ENCODE results near the gene TYRP1.

TYRP1 gene

GRCh38 chr9:12693141-12693540 is at the start of gene TYRP1:
TSS of gene TYRP1 (plus strand) at chr9:12693385. CDS start at chr9:12693997, 612 bp downstream.
- TF ChIP-seq CTCF (IDR thresholded peaks at IDR 0.05; ENCODE audit: control insufficient read depth, insufficient read depth, low read depth, low read length, missing control alignments) = no peak
- no peak for DNase-seq (ENCODE audit: low read depth)
- H3K4me3 ChIP-seq (ENCODE audit: control insufficient read depth, low read depth, low read length) = no peak within 1 kb of the TSS

GRCh38 chr9:12643686-12644085 is 49.5 kb upstream of the TYRP1 start:
- no peak for TF ChIP-seq CTCF (IDR thresholded peaks at IDR 0.05; ENCODE audit: control insufficient read depth, insufficient read depth, low read depth, low read length, missing control alignments)
- H3K4me3 ChIP-seq (ENCODE audit: control insufficient read depth, low read depth, low read length) = no peak overlapping the region
- no peak for DNase-seq (ENCODE audit: low read depth)

- no peak for TF ChIP-seq CTCF (IDR thresholded peaks at IDR 0.05; ENCODE audit: control insufficient read depth, insufficient read depth, low read depth, low read length, missing control alignments)
- DNase-seq (ENCODE audit: low read depth) = no peak
- H3K4me3 ChIP-seq (ENCODE audit: control insufficient read depth, low read depth, low read length) = no peak overlapping the region
These were observed 44.3 kb upstream of the TYRP1 start for GRCh38 chr9:12648925-12649324.

- no peak overlapping the region for H3K4me3 ChIP-seq (ENCODE audit: control insufficient read depth, low read depth, low read length)
- TF ChIP-seq CTCF (IDR thresholded peaks at IDR 0.05; ENCODE audit: control insufficient read depth, insufficient read depth, low read depth, low read length, missing control alignments) = no peak
- no peak for DNase-seq (ENCODE audit: low read depth)
These were observed 42.1 kb upstream of the TYRP1 start for GRCh38 chr9:12651125-12651524.

- DNase-seq (ENCODE audit: low read depth) = no peak
- TF ChIP-seq CTCF (IDR thresholded peaks at IDR 0.05; ENCODE audit: control insufficient read depth, insufficient read depth, low read depth, low read length, missing control alignments) = no peak
- no peak overlapping the region for H3K4me3 ChIP-seq (ENCODE audit: control insufficient read depth, low read depth, low read length)
These were observed 40.2 kb upstream of the TYRP1 start for GRCh38 chr9:12652973-12653372.

GRCh38 chr9:12656803-12657202 is 36.4 kb upstream of the TYRP1 start:
- H3K4me3 ChIP-seq (ENCODE audit: control insufficient read depth, low read depth, low read length) = no peak overlapping the region
- no peak for DNase-seq (ENCODE audit: low read depth)
- TF ChIP-seq CTCF (IDR thresholded peaks at IDR 0.05; ENCODE audit: control insufficient read depth, insufficient read depth, low read depth, low read length, missing control alignments) = no peak

GRCh38 chr9:12657233-12657632 is 36.0 kb upstream of the TYRP1 start:
- DNase-seq (ENCODE audit: low read depth) = no peak
- H3K4me3 ChIP-seq (ENCODE audit: control insufficient read depth, low read depth, low read length) = no peak overlapping the region

More at GRCh38 chr9:12657233-12657632, 36.0 kb upstream of the TYRP1 start:
- no peak for TF ChIP-seq CTCF (IDR thresholded peaks at IDR 0.05; ENCODE audit: control insufficient read depth, insufficient read depth, low read depth, low read length, missing control alignments)

Measured in AG09309 (cell line).